K562 (cell line): ENCODE data around the gene MYBPC3. TPM values are rescaled to one million over a fixed set of nuclear protein-coding genes. Genes with fewer than 3 reads are reported as not detected.

Experiments used
- CBX1 ChIP-seq: sonication (generic); IDR thresholded peaks from 2 replicates; pipeline ENCODE4 v1.6.1; 2016; ENCODE audit warnings: antibody characterized with exemption, low read depth, mild to moderate bottlenecking
- CHD2 ChIP-seq: IDR thresholded peaks from 2 replicates; pipeline ENCODE4 v1.6.1; 2011; ENCODE audit warnings: low read depth, low read length
- FOXA1 ChIP-seq: fragments of 450-650 bp; IDR thresholded peaks from 2 replicates; pipeline ENCODE4 v1.6.1; 2016; ENCODE audit warnings: mild to moderate bottlenecking, borderline replicate concordance
- FOXK2 ChIP-seq, 2 experiments: fragments of 450-650 bp; IDR thresholded peaks in 1 of 2; conservative IDR thresholded peaks in 1 of 2; 2 replicates each; pipeline ENCODE4 v1.6.1; 2016; ENCODE audit warnings: low read depth in 2 of 2, mild to moderate bottlenecking in 1 of 2
- GABPA ChIP-seq: fragments of 200-800 bp; sonication (Bioruptor generic); conservative IDR thresholded peaks from 2 replicates; pipeline ENCODE4 v1.6.1; 2016; ENCODE audit warnings: low read depth, missing genetic modification characterization, missing compliant biosample characterization
- GATAD2A ChIP-seq: fragments of 450-650 bp; IDR thresholded peaks from 2 replicates; pipeline ENCODE4 v1.6.1; 2017
- NRF1 ChIP-seq, 2 experiments: fragments of 450-650 bp; IDR thresholded peaks in 1 of 2; conservative IDR thresholded peaks in 1 of 2; 2 replicates each; pipeline ENCODE4 v1.6.1; 2014; ENCODE audit warnings: mild to moderate bottlenecking in 2 of 2
- POLR2AphosphoS2 ChIP-seq: IDR thresholded peaks from 2 replicates; pipeline ENCODE4 v1.6.1; 2012; ENCODE audit warnings: low read length, improper control_type of control experiment
- POU5F1 ChIP-seq: fragments of 150-350 bp; IDR thresholded peaks from 2 replicates; pipeline ENCODE4 v1.6.1; 2014; ENCODE audit warnings: borderline replicate concordance, low read length, low read depth, mild to moderate bottlenecking; ENCODE audit not compliant: partially characterized antibody
- RAD21 ChIP-seq, 2 experiments: fragments of 250-450 bp in 1 of 2; fragments of 450-650 bp in 1 of 2; sonication (Bioruptor Pico) in 1 of 2; formaldehyde crosslinking in 1 of 2; IDR thresholded peaks in 1 of 2; conservative IDR thresholded peaks in 1 of 2; 2 replicates each; pipeline versions ENCODE4 v1.4.0 to v1.8.0; 2020 to 2022; ENCODE audit warnings: mild to moderate bottlenecking in 2 of 2, moderate library complexity in 1 of 2
- SNRNP70 ChIP-seq: fragments of 200-400 bp; formaldehyde crosslinking; optimal IDR thresholded peaks from 2 replicates; pipeline ENCODE3; 2017; ENCODE audit warnings: low read depth, low read length
- STAG1 ChIP-seq: sonication (generic); formaldehyde crosslinking; IDR thresholded peaks from 2 replicates; pipeline ENCODE4 v1.5.0; 2020; ENCODE audit warnings: missing genetic modification reagents, borderline replicate concordance
- ZBTB7A ChIP-seq: IDR thresholded peaks from 2 replicates; pipeline ENCODE4 v1.6.1; 2011; ENCODE audit warnings: low read depth, mild to moderate bottlenecking, low read length, moderate library complexity, borderline replicate concordance; ENCODE audit not compliant: control insufficient read depth
- ZNF695 ChIP-seq: fragments of 450-650 bp; formaldehyde crosslinking; IDR thresholded peaks from 2 replicates; pipeline ENCODE4 v1.4.0; 2020; ENCODE audit warnings: mild to moderate bottlenecking, moderate library complexity
- ZSCAN32 ChIP-seq: fragments of 450-650 bp; formaldehyde crosslinking; IDR thresholded peaks from 2 replicates; pipeline ENCODE4 v1.4.0; 2020; ENCODE audit warnings: mild to moderate bottlenecking, moderate library complexity
- polyA plus RNA-seq, 8 experiments: library from polyadenylated mRNA; depleted of rRNA in 4 of 8; stranded (reverse) in 5 of 8; unstranded in 3 of 8; fragments of >200 nt; fragmentation: Nextera tagmentation in 2 of 8; fragmentation: Illumina TruSeq in 1 of 8; extraction: Ambion mirVana in 2 of 8; extraction: Trizol in 1 of 8; gene quantifications; 2 replicates each; pipeline versions ENCODE4 v1.2.1 to v1.2.3, GENCODE V29; 2011 to 2014; ENCODE audit warnings: inconsistent platforms in 1 of 8, missing spikeins in 1 of 8
- total RNA-seq, 7 experiments: library from RNA; depleted of rRNA in 6 of 7; stranded (reverse); fragments of >200 nt in 6 of 7; fragmentation: Illumina TruSeq in 2 of 7; extraction: Trizol in 2 of 7; gene quantifications; 2 replicates each; pipeline versions ENCODE4 v1.2.1 to v1.2.3, GENCODE V29; 2011 to 2021; ENCODE audit warnings: low replicate concordance in 1 of 7
- TF ChIP-seq, protein P1 (sequence below): fragments of 450-650 bp; IDR thresholded peaks from 2 replicates; pipeline ENCODE4 v1.6.1; 2016; ENCODE audit warnings: mild to moderate bottlenecking, moderate library complexity

MYBPC3 gene
- total and polyA plus RNA-seq, 9 of the 15 experiments (the other 6 are each of a cell fraction or from before 2014, with no cell fraction given) = 0.01 TPM; not detected in 8

DNA sequence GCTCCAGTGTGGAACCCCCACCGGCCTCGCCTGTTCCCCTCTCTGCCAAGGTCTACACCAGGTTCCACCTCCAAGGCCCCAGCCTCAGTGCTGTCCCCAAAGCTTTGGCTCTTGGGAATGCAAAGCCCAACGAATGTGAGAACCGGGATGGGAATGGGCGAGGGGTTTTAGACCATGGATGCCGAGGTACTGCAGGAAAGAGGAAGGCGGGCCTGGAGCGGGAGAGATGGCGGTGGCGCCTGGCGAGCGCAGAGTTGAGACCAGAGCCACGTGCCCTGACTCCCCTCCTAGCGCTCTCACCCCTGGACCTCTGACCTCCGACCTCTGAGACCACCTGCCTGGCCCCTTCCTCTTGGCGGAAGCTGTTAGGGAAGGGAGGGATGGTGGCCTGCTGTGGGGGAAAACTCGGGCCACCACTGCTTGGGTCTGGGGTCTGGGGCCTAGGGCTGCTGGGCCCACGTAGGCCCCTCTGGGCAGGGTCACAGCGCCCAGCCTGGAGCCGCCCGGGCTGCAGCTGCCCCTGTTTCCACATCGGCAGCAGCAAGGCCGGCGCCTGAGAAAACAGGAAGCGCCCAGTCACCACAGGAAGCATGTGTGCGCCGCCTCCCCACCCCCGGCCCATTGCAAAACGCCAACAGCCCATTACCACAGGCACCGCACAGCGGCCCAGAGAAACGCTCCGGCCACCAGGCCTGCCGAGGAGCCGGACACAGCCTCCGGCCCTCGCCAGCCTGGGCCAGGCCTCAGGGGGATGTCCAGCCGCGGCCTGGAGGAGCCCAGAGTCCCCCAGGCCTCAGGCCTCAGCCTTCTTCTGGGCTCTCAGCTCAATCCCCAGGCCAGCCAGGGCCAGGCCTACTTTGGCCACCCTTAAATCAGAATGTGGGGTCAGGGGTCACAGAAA, 42.1 kb upstream of the MYBPC3 start (continued):
- TF ChIP-seq, protein P1, sequence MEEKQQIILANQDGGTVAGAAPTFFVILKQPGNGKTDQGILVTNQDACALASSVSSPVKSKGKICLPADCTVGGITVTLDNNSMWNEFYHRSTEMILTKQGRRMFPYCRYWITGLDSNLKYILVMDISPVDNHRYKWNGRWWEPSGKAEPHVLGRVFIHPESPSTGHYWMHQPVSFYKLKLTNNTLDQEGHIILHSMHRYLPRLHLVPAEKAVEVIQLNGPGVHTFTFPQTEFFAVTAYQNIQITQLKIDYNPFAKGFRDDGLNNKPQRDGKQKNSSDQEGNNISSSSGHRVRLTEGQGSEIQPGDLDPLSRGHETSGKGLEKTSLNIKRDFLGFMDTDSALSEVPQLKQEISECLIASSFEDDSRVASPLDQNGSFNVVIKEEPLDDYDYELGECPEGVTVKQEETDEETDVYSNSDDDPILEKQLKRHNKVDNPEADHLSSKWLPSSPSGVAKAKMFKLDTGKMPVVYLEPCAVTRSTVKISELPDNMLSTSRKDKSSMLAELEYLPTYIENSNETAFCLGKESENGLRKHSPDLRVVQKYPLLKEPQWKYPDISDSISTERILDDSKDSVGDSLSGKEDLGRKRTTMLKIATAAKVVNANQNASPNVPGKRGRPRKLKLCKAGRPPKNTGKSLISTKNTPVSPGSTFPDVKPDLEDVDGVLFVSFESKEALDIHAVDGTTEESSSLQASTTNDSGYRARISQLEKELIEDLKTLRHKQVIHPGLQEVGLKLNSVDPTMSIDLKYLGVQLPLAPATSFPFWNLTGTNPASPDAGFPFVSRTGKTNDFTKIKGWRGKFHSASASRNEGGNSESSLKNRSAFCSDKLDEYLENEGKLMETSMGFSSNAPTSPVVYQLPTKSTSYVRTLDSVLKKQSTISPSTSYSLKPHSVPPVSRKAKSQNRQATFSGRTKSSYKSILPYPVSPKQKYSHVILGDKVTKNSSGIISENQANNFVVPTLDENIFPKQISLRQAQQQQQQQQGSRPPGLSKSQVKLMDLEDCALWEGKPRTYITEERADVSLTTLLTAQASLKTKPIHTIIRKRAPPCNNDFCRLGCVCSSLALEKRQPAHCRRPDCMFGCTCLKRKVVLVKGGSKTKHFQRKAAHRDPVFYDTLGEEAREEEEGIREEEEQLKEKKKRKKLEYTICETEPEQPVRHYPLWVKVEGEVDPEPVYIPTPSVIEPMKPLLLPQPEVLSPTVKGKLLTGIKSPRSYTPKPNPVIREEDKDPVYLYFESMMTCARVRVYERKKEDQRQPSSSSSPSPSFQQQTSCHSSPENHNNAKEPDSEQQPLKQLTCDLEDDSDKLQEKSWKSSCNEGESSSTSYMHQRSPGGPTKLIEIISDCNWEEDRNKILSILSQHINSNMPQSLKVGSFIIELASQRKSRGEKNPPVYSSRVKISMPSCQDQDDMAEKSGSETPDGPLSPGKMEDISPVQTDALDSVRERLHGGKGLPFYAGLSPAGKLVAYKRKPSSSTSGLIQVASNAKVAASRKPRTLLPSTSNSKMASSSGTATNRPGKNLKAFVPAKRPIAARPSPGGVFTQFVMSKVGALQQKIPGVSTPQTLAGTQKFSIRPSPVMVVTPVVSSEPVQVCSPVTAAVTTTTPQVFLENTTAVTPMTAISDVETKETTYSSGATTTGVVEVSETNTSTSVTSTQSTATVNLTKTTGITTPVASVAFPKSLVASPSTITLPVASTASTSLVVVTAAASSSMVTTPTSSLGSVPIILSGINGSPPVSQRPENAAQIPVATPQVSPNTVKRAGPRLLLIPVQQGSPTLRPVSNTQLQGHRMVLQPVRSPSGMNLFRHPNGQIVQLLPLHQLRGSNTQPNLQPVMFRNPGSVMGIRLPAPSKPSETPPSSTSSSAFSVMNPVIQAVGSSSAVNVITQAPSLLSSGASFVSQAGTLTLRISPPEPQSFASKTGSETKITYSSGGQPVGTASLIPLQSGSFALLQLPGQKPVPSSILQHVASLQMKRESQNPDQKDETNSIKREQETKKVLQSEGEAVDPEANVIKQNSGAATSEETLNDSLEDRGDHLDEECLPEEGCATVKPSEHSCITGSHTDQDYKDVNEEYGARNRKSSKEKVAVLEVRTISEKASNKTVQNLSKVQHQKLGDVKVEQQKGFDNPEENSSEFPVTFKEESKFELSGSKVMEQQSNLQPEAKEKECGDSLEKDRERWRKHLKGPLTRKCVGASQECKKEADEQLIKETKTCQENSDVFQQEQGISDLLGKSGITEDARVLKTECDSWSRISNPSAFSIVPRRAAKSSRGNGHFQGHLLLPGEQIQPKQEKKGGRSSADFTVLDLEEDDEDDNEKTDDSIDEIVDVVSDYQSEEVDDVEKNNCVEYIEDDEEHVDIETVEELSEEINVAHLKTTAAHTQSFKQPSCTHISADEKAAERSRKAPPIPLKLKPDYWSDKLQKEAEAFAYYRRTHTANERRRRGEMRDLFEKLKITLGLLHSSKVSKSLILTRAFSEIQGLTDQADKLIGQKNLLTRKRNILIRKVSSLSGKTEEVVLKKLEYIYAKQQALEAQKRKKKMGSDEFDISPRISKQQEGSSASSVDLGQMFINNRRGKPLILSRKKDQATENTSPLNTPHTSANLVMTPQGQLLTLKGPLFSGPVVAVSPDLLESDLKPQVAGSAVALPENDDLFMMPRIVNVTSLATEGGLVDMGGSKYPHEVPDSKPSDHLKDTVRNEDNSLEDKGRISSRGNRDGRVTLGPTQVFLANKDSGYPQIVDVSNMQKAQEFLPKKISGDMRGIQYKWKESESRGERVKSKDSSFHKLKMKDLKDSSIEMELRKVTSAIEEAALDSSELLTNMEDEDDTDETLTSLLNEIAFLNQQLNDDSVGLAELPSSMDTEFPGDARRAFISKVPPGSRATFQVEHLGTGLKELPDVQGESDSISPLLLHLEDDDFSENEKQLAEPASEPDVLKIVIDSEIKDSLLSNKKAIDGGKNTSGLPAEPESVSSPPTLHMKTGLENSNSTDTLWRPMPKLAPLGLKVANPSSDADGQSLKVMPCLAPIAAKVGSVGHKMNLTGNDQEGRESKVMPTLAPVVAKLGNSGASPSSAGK = peak; percentile 56
- TF ChIP-seq ZBTB7A = peak; percentile 85
- no peak for TF ChIP-seq SNRNP70
- peak; percentile 30; the same call in 1 of the 2 replicates for TF ChIP-seq ZNF695 (CRISPR knock-in tag)
- TF ChIP-seq FOXK2 (conservative IDR thresholded peaks at IDR 0.05 in 1 of 2, IDR thresholded peaks at IDR 0.05 in 1 of 2; ENCODE audit: low read depth in 2 of 2) = peak; percentile 50 to 59; a peak in 2 of 4 replicates
- TF ChIP-seq FOXA1 = no peak
- TF ChIP-seq RAD21 (CRISPR knock-in tag; conservative IDR thresholded peaks at IDR 0.05 in 1 of 2, IDR thresholded peaks at IDR 0.05 in 1 of 2) = no peak
- no peak for TF ChIP-seq CHD2
- TF ChIP-seq POLR2AphosphoS2 = no peak
- TF ChIP-seq STAG1 (CRISPR knock-in tag) = no peak
- 0 out of 2 replicates have a peak, but pooled peaks have one; percentile 61 for TF ChIP-seq CBX1
- TF ChIP-seq NRF1 (conservative IDR thresholded peaks at IDR 0.05 in 1 of 2, IDR thresholded peaks at IDR 0.05 in 1 of 2) = peak; percentile 21 to 37; a peak in 1 of 4 replicates
- TF ChIP-seq GABPA (tag) = peak; percentile 83
- no peak for TF ChIP-seq ZSCAN32 (CRISPR knock-in tag)
- TF ChIP-seq POU5F1 = no peak
- TF ChIP-seq GATAD2A = no peak
